ENCODE data around the gene PHAF1. TPM values are rescaled to one million over a fixed set of nuclear protein-coding genes. Genes with fewer than 3 reads are reported as not detected.

Gene PHAF1
- total and polyA plus RNA-seq, 2 of the 13 experiments (the other 11 are each of a cell fraction or from before 2014, with no cell fraction given): 48.3 to 174 TPM

- TF ChIP-seq USF2 (IDR thresholded peaks at IDR 0.05; ENCODE audit: low read depth, low read length) (no peak), USF2 (CRISPR knock-in tag; IDR thresholded peaks at IDR 0.05; ENCODE audit: borderline replicate concordance) (no peak), RFXAP (CRISPR knock-in tag; IDR thresholded peaks at IDR 0.05; ENCODE audit: borderline replicate concordance) (peak; percentile 73; the same call in 1 of the 2 replicates), ZNF772 (CRISPR knock-in tag; IDR thresholded peaks at IDR 0.05) (peak; percentile 90), ZNF432 (CRISPR knock-in tag; IDR thresholded peaks at IDR 0.05; ENCODE audit: borderline replicate concordance) (peak; percentile 89; the same call in 1 of the 2 replicates), MYC (CRISPR knock-in tag; IDR thresholded peaks at IDR 0.05; ENCODE audit: borderline replicate concordance) (peak; percentile 94; the same call in 1 of the 2 replicates), PPARG (CRISPR knock-in tag; conservative IDR thresholded peaks at IDR 0.05) (peak; percentile 61; the same call in 1 of the 2 replicates), THAP7 (CRISPR knock-in tag; IDR thresholded peaks at IDR 0.05) (0 out of 2 replicates have a peak, but pooled peaks have one; percentile 80), ZNF703 (CRISPR knock-in tag; IDR thresholded peaks at IDR 0.05; ENCODE audit: borderline replicate concordance) (no peak; the same call in 1 of the 2 replicates), ZNF12 (CRISPR knock-in tag; IDR thresholded peaks at IDR 0.05) (0 out of 2 replicates have a peak, but pooled peaks have one; percentile 15), MXD3 (CRISPR knock-in tag; IDR thresholded peaks at IDR 0.05) (peak; percentile 93), DDIT3 (CRISPR knock-in tag; IDR thresholded peaks at IDR 0.05) (no peak), ARNT2 (CRISPR knock-in tag; IDR thresholded peaks at IDR 0.05; ENCODE audit: low read depth) (peak; percentile 99), ZNF441 (CRISPR knock-in tag; IDR thresholded peaks at IDR 0.05; ENCODE audit: borderline replicate concordance) (peak; percentile 87; the same call in 1 of the 2 replicates), POGZ (CRISPR knock-in tag; IDR thresholded peaks at IDR 0.05) (peak; percentile 68; the same call in 1 of the 2 replicates), NFYC (CRISPR knock-in tag; IDR thresholded peaks at IDR 0.05) (peak; percentile 70), ZNF792 (CRISPR knock-in tag; IDR thresholded peaks at IDR 0.05) (peak; percentile 73; the same call in 1 of the 2 replicates), ATF4 (CRISPR knock-in tag; IDR thresholded peaks at IDR 0.05) (peak in 1 of 2 experiments; percentile 69; a peak in 1 of 4 replicates), RELA (CRISPR knock-in tag; IDR thresholded peaks at IDR 0.05) (peak; percentile 77; the same call in 1 of the 2 replicates), KLF16 (CRISPR knock-in tag; IDR thresholded peaks at IDR 0.05) (peak in 1 of 2 experiments; percentile 74; a peak in 1 of 4 replicates), ZSCAN29 (CRISPR knock-in tag; conservative IDR thresholded peaks at IDR 0.05) (peak; percentile 81; the same call in 1 of the 2 replicates), MZF1 (CRISPR knock-in tag; IDR thresholded peaks at IDR 0.05; ENCODE audit: borderline replicate concordance) (peak; percentile 88; the same call in 1 of the 2 replicates), ZNF766 (CRISPR knock-in tag; IDR thresholded peaks at IDR 0.05; ENCODE audit: borderline replicate concordance) (peak; percentile 81; the same call in 1 of the 2 replicates), MATR3 (CRISPR knock-in tag; IDR thresholded peaks at IDR 0.05) (no peak), RAD21 (CRISPR knock-in tag; IDR thresholded peaks at IDR 0.05) (peak; percentile 82)
Observed at GRCh38 chr16:67173808-67174705, 64.3 kb downstream of the PHAF1 start (continued).

All from HepG2 (cell line).